GM06990 (cell line): ENCODE results near the gene BRAF.

Experiments
- DNase-seq: peaks from one replicate; pipeline ENCODE4 v3.0.0-alpha.2; 2011; ENCODE audit not compliant: insufficient read length; ENCODE audit errors: extremely low read depth
- H3K27me3 ChIP-seq: replicated peaks from 2 replicates; pipeline ENCODE4 v1.6.0; 2011; ENCODE audit warnings: low read length; ENCODE audit not compliant: control insufficient read depth, insufficient read depth
- H3K36me3 ChIP-seq: 2 replicates; pipeline ENCODE4 v1.5.1; 2011; ENCODE audit warnings: low read length; ENCODE audit not compliant: control insufficient read depth, insufficient read depth
- H3K4me3 ChIP-seq: replicated peaks from 2 replicates; pipeline ENCODE4 v1.5.1; 2011; ENCODE audit warnings: low read depth, mild to moderate bottlenecking, control low read depth, low read length
- TF ChIP-seq, protein P1 (sequence below): IDR thresholded peaks from 2 replicates; pipeline ENCODE4 v1.5.1; 2011; ENCODE audit warnings: low read length, control low read depth, mild to moderate bottlenecking, inconsistent platforms; ENCODE audit not compliant: insufficient read depth, poor library complexity, severe bottlenecking

Gene BRAF

DNA sequence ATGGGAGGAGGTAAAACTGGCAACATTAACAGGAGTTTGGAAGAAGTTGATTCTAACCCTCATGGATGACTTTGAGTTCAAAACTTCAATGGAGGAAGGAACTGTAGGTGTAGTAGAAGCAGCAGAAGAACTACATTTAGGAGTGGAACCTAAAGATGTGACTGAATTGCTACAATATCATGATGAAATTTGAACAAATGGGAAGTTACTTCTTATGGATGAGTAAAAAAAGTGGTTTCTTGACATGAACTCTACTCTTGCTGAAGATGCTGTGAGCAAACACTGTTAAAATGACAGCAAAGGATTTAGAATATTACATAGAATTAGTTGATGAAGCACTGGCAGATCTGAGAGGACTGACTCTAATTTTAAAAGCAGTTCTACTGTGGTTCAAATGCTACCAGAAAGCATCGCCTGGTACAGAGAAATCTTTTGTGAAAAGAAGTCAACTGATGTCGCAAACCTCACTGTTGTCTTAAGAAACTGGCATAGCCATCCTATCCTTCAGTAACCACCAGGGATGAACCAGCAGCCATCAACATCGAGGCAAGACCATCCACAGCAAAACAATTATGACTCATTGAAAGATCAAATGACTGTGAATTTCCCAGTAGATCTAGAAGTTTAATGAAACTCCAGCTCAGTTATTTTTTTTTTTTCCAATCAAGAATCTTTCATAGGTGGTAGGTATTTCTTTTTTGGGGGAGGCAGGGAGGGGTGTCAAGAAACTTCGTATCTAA lies 20.8 kb downstream of the BRAF start:
- no peaks in the 10 kb centered on the region; the same call in 1 of the 2 replicates for H3K36me3 ChIP-seq
- TF ChIP-seq, protein P1, sequence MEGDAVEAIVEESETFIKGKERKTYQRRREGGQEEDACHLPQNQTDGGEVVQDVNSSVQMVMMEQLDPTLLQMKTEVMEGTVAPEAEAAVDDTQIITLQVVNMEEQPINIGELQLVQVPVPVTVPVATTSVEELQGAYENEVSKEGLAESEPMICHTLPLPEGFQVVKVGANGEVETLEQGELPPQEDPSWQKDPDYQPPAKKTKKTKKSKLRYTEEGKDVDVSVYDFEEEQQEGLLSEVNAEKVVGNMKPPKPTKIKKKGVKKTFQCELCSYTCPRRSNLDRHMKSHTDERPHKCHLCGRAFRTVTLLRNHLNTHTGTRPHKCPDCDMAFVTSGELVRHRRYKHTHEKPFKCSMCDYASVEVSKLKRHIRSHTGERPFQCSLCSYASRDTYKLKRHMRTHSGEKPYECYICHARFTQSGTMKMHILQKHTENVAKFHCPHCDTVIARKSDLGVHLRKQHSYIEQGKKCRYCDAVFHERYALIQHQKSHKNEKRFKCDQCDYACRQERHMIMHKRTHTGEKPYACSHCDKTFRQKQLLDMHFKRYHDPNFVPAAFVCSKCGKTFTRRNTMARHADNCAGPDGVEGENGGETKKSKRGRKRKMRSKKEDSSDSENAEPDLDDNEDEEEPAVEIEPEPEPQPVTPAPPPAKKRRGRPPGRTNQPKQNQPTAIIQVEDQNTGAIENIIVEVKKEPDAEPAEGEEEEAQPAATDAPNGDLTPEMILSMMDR = no peak
- DNase-seq = no peak
- no peaks in the 10 kb centered on the region for H3K27me3 ChIP-seq
- no peak overlapping the region for H3K4me3 ChIP-seq

DNA sequence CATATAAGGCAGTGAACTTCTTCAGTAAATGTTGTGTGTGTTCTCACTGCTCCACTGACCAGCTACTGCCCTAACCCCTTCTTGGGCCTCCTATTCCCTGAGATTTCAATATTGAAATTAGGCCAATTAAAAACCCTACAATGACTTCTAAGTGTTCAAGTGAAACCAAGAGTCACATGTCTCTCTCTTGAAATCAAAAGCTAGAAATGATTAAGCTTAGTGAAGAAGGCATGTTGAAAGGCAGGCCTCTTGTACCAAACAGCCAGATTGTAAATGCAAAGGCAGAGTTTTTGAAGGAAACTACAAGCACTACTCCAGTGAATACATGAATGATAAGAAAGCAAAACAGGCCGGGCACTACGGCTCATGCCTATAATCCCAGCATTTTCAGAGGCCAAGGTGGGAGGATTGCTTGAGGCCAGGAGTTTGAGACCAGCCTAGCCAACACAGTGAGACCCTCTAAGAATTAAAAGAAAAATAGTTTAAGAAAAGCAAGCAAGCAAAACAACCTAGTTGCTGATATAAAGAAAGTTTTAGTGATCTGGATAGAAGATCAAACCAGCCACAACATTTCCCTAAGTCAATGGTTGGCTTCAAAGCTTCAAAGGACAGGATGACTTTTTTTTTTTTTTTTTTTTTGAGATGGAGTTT lies 22.3 kb downstream of the BRAF start:
- TF ChIP-seq, protein P1 = no peak
- DNase-seq = peak; percentile 24
- no peaks in the 10 kb centered on the region for H3K27me3 ChIP-seq
- no peak overlapping the region for H3K4me3 ChIP-seq
- H3K36me3 ChIP-seq = no peaks in the 10 kb centered on the region

DNA sequence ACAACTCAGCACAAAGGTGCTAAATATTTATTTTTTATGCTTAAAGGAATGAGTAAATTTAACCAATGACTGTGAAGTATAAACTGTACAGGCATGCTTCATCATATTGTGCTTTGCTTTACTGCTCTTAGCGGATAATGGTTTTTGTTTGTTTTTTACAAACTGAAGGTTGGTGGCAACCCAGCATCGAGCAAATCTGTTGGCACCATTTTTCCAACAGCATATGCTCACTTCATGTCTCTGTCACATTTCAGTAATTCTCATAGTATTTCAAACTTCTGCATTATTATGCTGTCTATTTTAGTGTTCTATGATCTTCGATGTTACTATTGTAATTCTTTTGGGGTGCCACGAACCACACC lies 22.8 kb downstream of the BRAF start:
- TF ChIP-seq, protein P1 = no peak
- Histone ChIP-seq H3K4me3 (no peak overlapping the region), H3K27me3 (no peaks in the 10 kb centered on the region), H3K36me3 (no peaks in the 10 kb centered on the region)
- no peak for DNase-seq

DNA sequence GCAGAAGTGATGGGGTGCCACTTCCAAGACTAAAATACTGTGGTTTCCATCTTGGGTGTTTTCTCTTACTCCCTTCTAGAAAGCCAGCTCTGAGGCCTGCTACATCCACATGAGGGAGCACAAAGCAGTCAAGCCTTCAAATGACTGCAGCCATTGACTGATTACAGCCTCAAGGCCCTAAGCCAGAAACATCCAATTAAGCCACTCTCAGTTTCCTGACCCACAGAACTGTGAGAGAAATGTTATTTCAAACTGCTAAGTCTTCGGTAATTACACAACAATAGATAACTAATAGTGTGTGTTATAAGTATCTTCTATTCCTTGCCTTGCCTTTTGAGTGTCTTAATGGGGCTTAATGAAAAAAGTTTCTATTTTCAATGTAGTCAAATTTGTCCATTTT lies 24.8 kb downstream of the BRAF start:
- TF ChIP-seq, protein P1 = peak; percentile 20
- no peaks in the 10 kb centered on the region for H3K27me3 ChIP-seq
- DNase-seq = no peak

DNA sequence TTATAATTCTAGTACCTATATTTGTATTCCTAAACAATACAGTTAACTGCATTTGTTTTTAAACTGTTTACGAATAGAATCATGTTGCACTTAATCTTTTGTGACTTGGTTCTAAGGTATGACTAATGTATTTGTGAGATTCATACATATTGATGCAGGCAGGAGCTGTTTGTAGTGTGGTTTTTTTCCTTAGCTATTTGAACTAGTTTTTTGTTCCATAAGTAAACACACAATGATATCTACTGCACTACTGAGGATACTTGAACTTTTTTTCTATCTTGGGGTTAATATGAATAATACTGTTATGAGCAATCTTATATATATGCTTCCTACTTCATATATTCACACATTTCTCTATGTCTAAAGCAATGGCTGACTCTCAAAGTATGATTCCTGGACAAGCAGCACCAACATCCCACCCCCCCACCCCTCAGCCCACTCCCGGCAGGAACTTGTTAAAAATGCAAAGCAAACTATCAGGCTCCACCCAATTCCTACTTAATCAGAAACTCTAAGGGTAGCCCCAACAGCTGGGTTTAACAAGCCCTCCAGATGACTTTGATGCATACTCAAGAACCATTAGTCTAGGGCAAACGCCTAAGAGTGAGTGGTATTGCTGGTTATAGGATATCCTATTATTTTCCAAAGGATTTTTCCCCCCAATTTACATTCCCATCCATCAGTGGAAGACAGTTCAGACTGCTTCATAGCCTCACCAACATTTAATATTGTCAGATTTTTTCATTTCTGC lies 25.8 kb downstream of the BRAF start:
- H3K27me3 ChIP-seq = no peaks in the 10 kb centered on the region
- no peak for DNase-seq
- TF ChIP-seq, protein P1 = no peak
- no peaks in the 10 kb centered on the region for H3K36me3 ChIP-seq
- no peak overlapping the region for H3K4me3 ChIP-seq

More for the DNA sequence above, 24.8 kb downstream of the BRAF start:
- H3K4me3 ChIP-seq = no peak overlapping the region
- no peaks in the 10 kb centered on the region for H3K36me3 ChIP-seq
